GM12874 (cell line): ENCODE measurements around the gene CLSTN2.
A peak's percentile ranks its signal among the peaks of the same experiment; 100 is the strongest.

Experiments used
- CTCF ChIP-seq: IDR thresholded peaks from 2 replicates; pipeline ENCODE4 v1.5.1; 2011; ENCODE audit warnings: low read depth, mild to moderate bottlenecking, control low read depth, low read length, moderate library complexity; ENCODE audit not compliant: insufficient read depth

CLSTN2 gene

GRCh38 chr3:139934613-139935015 is 371 bp upstream of the CLSTN2 start:
- TF ChIP-seq CTCF: no peak

GRCh38 chr3:139935866-139936817 is 1.2 kb downstream of the CLSTN2 start:
- TF ChIP-seq CTCF: no peak

GRCh38 chr3:139937674-139938279 is 2.8 kb downstream of the CLSTN2 start:
- peak; percentile 61 for TF ChIP-seq CTCF

- TF ChIP-seq CTCF: no peak
Measured at GRCh38 chr3:139939681-139940190, 4.8 kb downstream of the CLSTN2 start.

- no peak for TF ChIP-seq CTCF
Measured at GRCh38 chr3:139940622-139941021, 5.6 kb downstream of the CLSTN2 start.

GRCh38 chr3:139941580-139941979 is 6.6 kb downstream of the CLSTN2 start:
- TF ChIP-seq CTCF: no peak

- no peak for TF ChIP-seq CTCF
Measured at GRCh38 chr3:139944256-139944910, 9.4 kb downstream of the CLSTN2 start.
